Upper lobe of left lung (tissue), 4 donors: ENCODE data around the gene PRMT6.

Experiments used
- POLR2A ChIP-seq, 4 donors: fragments of 450-650 bp; IDR thresholded peaks; one replicate each; pipeline ENCODE4 v1.5.1; 2016 to 2017; ENCODE audit warnings: antibody characterized with exemption in 4 of 4, mild to moderate bottlenecking in 2 of 4
- POLR2AphosphoS5 ChIP-seq, 2 donors: sonication (generic); formaldehyde crosslinking; IDR thresholded peaks; one replicate each; pipeline ENCODE4 v1.5.1; 2017; ENCODE audit warnings: antibody characterized with exemption in 2 of 2
- TF ChIP-seq, protein P1 (sequence below), 6 experiments: fragments of 450-650 bp in 4 of 6; fragments of 200-600 bp in 2 of 6; sonication (generic) in 2 of 6; IDR thresholded peaks; one replicate each; pipeline ENCODE4 v1.5.1; 2016 to 2019; ENCODE audit warnings: antibody characterized with exemption in 6 of 6

GRCh38 chr1:107073493-107073892 is 17.0 kb downstream of the PRMT6 start:
- TF ChIP-seq, protein P1, sequence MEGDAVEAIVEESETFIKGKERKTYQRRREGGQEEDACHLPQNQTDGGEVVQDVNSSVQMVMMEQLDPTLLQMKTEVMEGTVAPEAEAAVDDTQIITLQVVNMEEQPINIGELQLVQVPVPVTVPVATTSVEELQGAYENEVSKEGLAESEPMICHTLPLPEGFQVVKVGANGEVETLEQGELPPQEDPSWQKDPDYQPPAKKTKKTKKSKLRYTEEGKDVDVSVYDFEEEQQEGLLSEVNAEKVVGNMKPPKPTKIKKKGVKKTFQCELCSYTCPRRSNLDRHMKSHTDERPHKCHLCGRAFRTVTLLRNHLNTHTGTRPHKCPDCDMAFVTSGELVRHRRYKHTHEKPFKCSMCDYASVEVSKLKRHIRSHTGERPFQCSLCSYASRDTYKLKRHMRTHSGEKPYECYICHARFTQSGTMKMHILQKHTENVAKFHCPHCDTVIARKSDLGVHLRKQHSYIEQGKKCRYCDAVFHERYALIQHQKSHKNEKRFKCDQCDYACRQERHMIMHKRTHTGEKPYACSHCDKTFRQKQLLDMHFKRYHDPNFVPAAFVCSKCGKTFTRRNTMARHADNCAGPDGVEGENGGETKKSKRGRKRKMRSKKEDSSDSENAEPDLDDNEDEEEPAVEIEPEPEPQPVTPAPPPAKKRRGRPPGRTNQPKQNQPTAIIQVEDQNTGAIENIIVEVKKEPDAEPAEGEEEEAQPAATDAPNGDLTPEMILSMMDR (IDR thresholded peaks at IDR 0.05), result no peak
- TF ChIP-seq POLR2A (IDR thresholded peaks at IDR 0.05) (no peak), POLR2AphosphoS5 (IDR thresholded peaks at IDR 0.05) (no peak)
